HTR-8/SVneo (cell line): ENCODE results near the gene TEAD1.

ENCODE experiments used
- DNase-seq: peaks from one replicate; pipeline ENCODE4 v3.0.0; 2011; ENCODE audit warnings: low spot score, mixed read lengths; ENCODE audit not compliant: insufficient read length
- FAIRE-seq: peaks from 2 replicates; lab custom pipeline; 2011; peaks lifted over from hg19 to GRCh38; lab: Jason Lieb, UNC

TEAD1 gene

GRCh38 chr11:12950670-12951069, 276.4 kb downstream of the TEAD1 start:
- DNase-seq, result no peak
- no peak for FAIRE-seq

GRCh38 chr11:12951376-12951775, 277.2 kb downstream of the TEAD1 start:
- DNase-seq, result no peak
- no peak for FAIRE-seq

- FAIRE-seq (no peak), DNase-seq (no peak)
Observed at GRCh38 chr11:12952094-12952493, 277.9 kb downstream of the TEAD1 start.

- no peak for FAIRE-seq
Observed at GRCh38 chr11:12958986-12959385, 284.8 kb downstream of the TEAD1 start.

GRCh38 chr11:12961615-12962014, 287.4 kb downstream of the TEAD1 start:
- DNase-seq (peak; percentile 20), FAIRE-seq (no peak)

More at GRCh38 chr11:12958986-12959385, 284.8 kb downstream of the TEAD1 start:
- no peak for DNase-seq

GRCh38 chr11:12962306-12962705, 288.1 kb downstream of the TEAD1 start:
- DNase-seq, result no peak

GRCh38 chr11:12963051-12963450, 288.8 kb downstream of the TEAD1 start:
- DNase-seq, result no peak
- FAIRE-seq, result no peak

More at GRCh38 chr11:12962306-12962705, 288.1 kb downstream of the TEAD1 start:
- FAIRE-seq, result no peak

- FAIRE-seq (peak; percentile 46), DNase-seq (peak; percentile 86)
Observed at GRCh38 chr11:12963792-12964536, 289.7 kb downstream of the TEAD1 start.

- FAIRE-seq (no peak), DNase-seq (no peak)
Observed at GRCh38 chr11:12964650-12965049, 290.4 kb downstream of the TEAD1 start.

GRCh38 chr11:12966002-12966401, 291.8 kb downstream of the TEAD1 start:
- FAIRE-seq (no peak), DNase-seq (no peak)

- no peak for DNase-seq
- FAIRE-seq, result no peak
Observed at GRCh38 chr11:12968101-12968500, 293.9 kb downstream of the TEAD1 start.

GRCh38 chr11:12968826-12969225, 294.6 kb downstream of the TEAD1 start:
- no peak for DNase-seq
- no peak for FAIRE-seq

- no peak for FAIRE-seq
Observed at GRCh38 chr11:12971955-12972354, 297.7 kb downstream of the TEAD1 start.

GRCh38 chr11:12973528-12974181, 299.4 kb downstream of the TEAD1 start:
- DNase-seq, result no peak
- no peak for FAIRE-seq

More at GRCh38 chr11:12971955-12972354, 297.7 kb downstream of the TEAD1 start:
- DNase-seq, result no peak

GRCh38 chr11:12975195-12975594, 301.0 kb downstream of the TEAD1 start:
- no peak for DNase-seq
- FAIRE-seq, result no peak

- DNase-seq (no peak), FAIRE-seq (no peak)
Observed at GRCh38 chr11:12979928-12980689, 305.9 kb downstream of the TEAD1 start.

- FAIRE-seq (no peak), DNase-seq (no peak)
Observed at GRCh38 chr11:12981676-12982522, 307.7 kb downstream of the TEAD1 start.

GRCh38 chr11:12983336-12983735, 309.1 kb downstream of the TEAD1 start:
- DNase-seq, result no peak
- FAIRE-seq, result no peak

GRCh38 chr11:12986194-12986898, 312.1 kb downstream of the TEAD1 start:
- FAIRE-seq (no peak), DNase-seq (no peak)
